ENCODE measurements around the gene TAX1BP1. TPM values are rescaled to one million over a fixed set of nuclear protein-coding genes. Genes with fewer than 3 reads are reported as not detected.

Gene TAX1BP1
- total and polyA plus RNA-seq, 2 experiments from 2014 or later: 98.1 to 137 TPM

DNA sequence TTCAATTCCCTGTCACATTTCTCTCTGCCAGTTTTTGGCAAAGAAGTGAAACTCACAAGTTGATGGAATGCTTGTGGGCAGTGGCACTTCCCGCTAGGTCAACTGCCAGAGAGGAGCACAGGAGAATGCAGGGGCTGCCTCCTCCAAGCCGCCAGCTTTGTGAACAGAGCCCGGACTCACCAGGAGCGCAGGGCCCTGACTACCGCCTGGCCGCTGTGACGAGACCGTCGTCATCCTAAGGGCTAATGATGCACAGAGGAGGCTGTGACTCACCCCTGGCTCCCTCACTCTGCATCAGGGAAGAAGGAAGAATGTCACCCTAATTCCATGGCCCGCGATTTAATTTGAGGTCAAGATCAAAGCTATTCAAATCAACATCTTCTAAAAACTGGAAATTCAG, 123.9 kb downstream of the TAX1BP1 start:
- H2AFZ ChIP-seq: no peak overlapping the region
- no peaks in the 10 kb centered on the region for H3K79me2 ChIP-seq (ENCODE audit: insufficient read depth)
- H3K9me2 ChIP-seq (ENCODE audit: insufficient read depth): no peaks in the 10 kb centered on the region
- H4K20me1 ChIP-seq (ENCODE audit: insufficient read depth): no peaks in the 10 kb centered on the region
- no peak overlapping the region for H3K9ac ChIP-seq
- H3K4me1 ChIP-seq (ENCODE audit: insufficient read depth): no peaks in the 10 kb centered on the region
- H3K9me3 ChIP-seq (ENCODE audit: low read depth): no peaks in the 10 kb centered on the region
- no peak overlapping the region for H3K4me2 ChIP-seq (ENCODE audit: unreplicated experiment)
- no peak for DNase-seq
- no peaks in the 10 kb centered on the region for H3K27me3 ChIP-seq (replicated peaks; ENCODE audit: insufficient read depth)
- H3K4me3 ChIP-seq: no peak overlapping the region
- 97 to 100% methylated on average over 11 of the region's 11 CpGs for WGBS, 2 experiments (ENCODE audit: low coverage in 1 of 2, low lambda C conversion rate in 2 of 2, missing lambda C conversion rate in 2 of 2)
- no peaks in the 10 kb centered on the region for H3K36me3 ChIP-seq (ENCODE audit: low read depth)
- no peak overlapping the region for H3K27ac ChIP-seq
- no peak for TF ChIP-seq EZH2phosphoT487 (IDR thresholded peaks at IDR 0.05; ENCODE audit: insufficient read depth, low read depth)
- TF ChIP-seq EZH2 (IDR thresholded peaks at IDR 0.05; ENCODE audit: insufficient read depth, poor library complexity, severe bottlenecking): no peak
- H3F3A ChIP-seq (ENCODE audit: insufficient read depth): no peaks in the 10 kb centered on the region
- in situ Hi-C loops (cut with MboI): no loop called here

DNA sequence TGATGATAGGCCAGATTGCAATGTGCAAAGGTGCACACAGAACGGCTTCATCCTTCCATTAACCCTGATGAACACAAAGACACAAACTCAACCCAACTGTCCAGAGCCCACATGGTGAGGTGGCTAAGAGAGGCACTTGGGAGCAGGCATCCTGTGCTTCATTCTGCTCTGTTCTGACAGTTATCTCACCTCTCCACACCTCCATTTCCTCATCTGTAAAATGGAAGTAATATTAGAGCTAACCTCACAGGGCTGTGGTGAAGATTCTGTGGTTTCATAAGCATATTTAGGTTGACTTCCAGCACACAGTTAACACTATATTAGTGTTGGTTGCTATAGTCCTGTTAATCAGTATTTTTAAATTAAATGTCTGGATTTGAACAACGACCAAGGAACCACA, 126.3 kb downstream of the TAX1BP1 start:
- no peak for DNase-seq
- in situ Hi-C loops (cut with MboI): no loop called here
- Histone ChIP-seq H3K4me2 (ENCODE audit: unreplicated experiment) (no peak overlapping the region), H3K4me3 (no peak overlapping the region), H3K27me3 (replicated peaks; ENCODE audit: insufficient read depth) (no peaks in the 10 kb centered on the region), H3K36me3 (ENCODE audit: low read depth) (no peaks in the 10 kb centered on the region), H3F3A (ENCODE audit: insufficient read depth) (no peaks in the 10 kb centered on the region), H3K9me2 (ENCODE audit: insufficient read depth) (no peaks in the 10 kb centered on the region), H3K4me1 (ENCODE audit: insufficient read depth) (no peaks in the 10 kb centered on the region), H2AFZ (no peak overlapping the region), H3K27ac (no peak overlapping the region), H3K9ac (no peak overlapping the region), H4K20me1 (ENCODE audit: insufficient read depth) (no peaks in the 10 kb centered on the region), H3K9me3 (ENCODE audit: low read depth) (no peaks in the 10 kb centered on the region), H3K79me2 (ENCODE audit: insufficient read depth) (no peaks in the 10 kb centered on the region)
- WGBS, 2 experiments (ENCODE audit: low coverage in 1 of 2, low lambda C conversion rate in 2 of 2, missing lambda C conversion rate in 2 of 2): 63 to 65% methylated on average over 2 of the region's 2 CpGs
- TF ChIP-seq EZH2phosphoT487 (IDR thresholded peaks at IDR 0.05; ENCODE audit: insufficient read depth, low read depth): no peak
- no peak for TF ChIP-seq EZH2 (IDR thresholded peaks at IDR 0.05; ENCODE audit: insufficient read depth, poor library complexity, severe bottlenecking)

DNA sequence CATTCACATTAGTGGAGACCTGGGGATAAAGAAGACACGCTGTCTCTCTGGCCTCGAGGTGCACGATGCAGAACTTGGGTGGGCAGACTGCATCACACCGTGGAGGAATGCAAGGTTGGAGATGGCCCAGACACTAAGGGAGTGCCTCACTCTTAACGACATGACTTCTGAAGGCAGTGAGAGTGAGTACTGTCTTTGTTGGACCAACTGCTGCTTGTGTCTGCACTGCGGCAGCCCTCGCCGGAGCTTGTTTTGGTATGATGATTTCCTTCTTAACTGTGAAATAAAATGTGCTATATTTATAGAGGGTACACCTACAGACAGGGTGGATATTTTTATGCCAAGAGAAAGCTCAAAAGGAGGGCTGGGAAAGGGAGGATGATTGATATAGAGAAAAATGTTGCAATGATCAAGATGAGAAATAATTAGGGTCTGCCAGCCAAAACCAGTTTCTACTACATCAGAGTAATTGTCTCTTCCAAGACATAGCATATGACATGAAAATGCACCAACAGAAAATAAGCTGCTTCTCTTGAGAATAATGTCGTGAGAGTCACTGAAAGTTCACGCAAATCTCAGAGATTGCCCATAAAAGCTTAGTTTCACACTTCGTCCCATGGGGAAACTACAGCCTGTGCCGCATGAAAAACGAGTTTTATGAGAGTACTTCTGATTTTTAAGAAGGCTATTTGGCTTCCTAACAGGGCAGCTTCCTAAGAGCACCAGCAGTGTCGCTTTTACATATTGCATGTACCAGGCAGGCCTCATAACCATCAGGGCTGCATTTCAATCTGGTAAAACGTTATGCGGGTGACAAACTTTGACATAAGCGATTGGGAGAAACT, 127.1 kb downstream of the TAX1BP1 start:
- H4K20me1 ChIP-seq (ENCODE audit: insufficient read depth): no peaks in the 10 kb centered on the region
- H3K36me3 ChIP-seq (ENCODE audit: low read depth): no peaks in the 10 kb centered on the region
- in situ Hi-C loops (cut with MboI): no loop called here
- no peak overlapping the region for H3K4me3 ChIP-seq
- TF ChIP-seq EZH2 (IDR thresholded peaks at IDR 0.05; ENCODE audit: insufficient read depth, poor library complexity, severe bottlenecking): no peak
- no peak for TF ChIP-seq EZH2phosphoT487 (IDR thresholded peaks at IDR 0.05; ENCODE audit: insufficient read depth, low read depth)
- H3K27me3 ChIP-seq (replicated peaks; ENCODE audit: insufficient read depth): no peaks in the 10 kb centered on the region
- no peak for DNase-seq
- H3K4me1 ChIP-seq (ENCODE audit: insufficient read depth): no peaks in the 10 kb centered on the region
- H3K9me3 ChIP-seq (ENCODE audit: low read depth): no peaks in the 10 kb centered on the region
- no peak overlapping the region for H2AFZ ChIP-seq
- no peak overlapping the region for H3K27ac ChIP-seq
- H3K9me2 ChIP-seq (ENCODE audit: insufficient read depth): no peaks in the 10 kb centered on the region
- H3K9ac ChIP-seq: no peak overlapping the region
- no peaks in the 10 kb centered on the region for H3K79me2 ChIP-seq (ENCODE audit: insufficient read depth)
- H3K4me2 ChIP-seq (ENCODE audit: unreplicated experiment): no peak overlapping the region
- 51 to 55% methylated on average over 17 of the region's 17 CpGs for WGBS, 2 experiments (ENCODE audit: low coverage in 1 of 2, low lambda C conversion rate in 2 of 2, missing lambda C conversion rate in 2 of 2)
- no peaks in the 10 kb centered on the region for H3F3A ChIP-seq (ENCODE audit: insufficient read depth)

DNA sequence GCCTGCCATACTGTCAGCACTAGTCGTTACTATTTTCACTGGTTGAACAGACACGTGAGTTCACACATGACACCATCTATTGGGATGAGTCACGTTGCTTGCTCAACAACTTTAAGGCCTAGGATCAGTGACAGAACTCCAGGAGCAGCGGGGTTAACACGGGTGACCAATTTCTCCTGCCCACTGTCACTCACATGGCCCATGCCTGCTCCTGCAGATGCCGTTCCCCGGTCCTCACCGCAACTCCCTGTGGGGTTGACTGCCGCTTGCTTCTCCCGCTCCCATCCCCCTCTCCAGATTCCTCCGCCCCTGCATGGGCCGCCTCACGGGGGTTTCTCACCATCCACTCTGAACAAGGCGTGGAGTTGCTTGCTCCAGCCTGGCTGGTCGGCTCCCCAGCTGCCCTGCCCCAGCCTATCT, 128.2 kb downstream of the TAX1BP1 start:
- Histone ChIP-seq H3K9me3 (ENCODE audit: low read depth) (no peaks in the 10 kb centered on the region), H3K4me2 (ENCODE audit: unreplicated experiment) (no peak overlapping the region), H3K9me2 (ENCODE audit: insufficient read depth) (no peaks in the 10 kb centered on the region), H3K4me1 (ENCODE audit: insufficient read depth) (0 out of 2 replicates have a peak, but pooled peaks cover 3% of the 10 kb centered on the region), H2AFZ (no peak overlapping the region), H3K4me3 (no peak overlapping the region), H3K27me3 (replicated peaks; ENCODE audit: insufficient read depth) (no peaks in the 10 kb centered on the region), H3K9ac (no peak overlapping the region), H3K79me2 (ENCODE audit: insufficient read depth) (no peaks in the 10 kb centered on the region), H3F3A (ENCODE audit: insufficient read depth) (peaks cover 8% of the 10 kb centered on the region; the same call in 1 of the 2 replicates), H3K36me3 (ENCODE audit: low read depth) (no peaks in the 10 kb centered on the region), H4K20me1 (ENCODE audit: insufficient read depth) (no peaks in the 10 kb centered on the region), H3K27ac (no peak overlapping the region)
- TF ChIP-seq EZH2 (IDR thresholded peaks at IDR 0.05; ENCODE audit: insufficient read depth, poor library complexity, severe bottlenecking) (no peak), EZH2phosphoT487 (IDR thresholded peaks at IDR 0.05; ENCODE audit: insufficient read depth, low read depth) (no peak)
- WGBS, 2 experiments (ENCODE audit: low coverage in 1 of 2, low lambda C conversion rate in 2 of 2, missing lambda C conversion rate in 2 of 2): 80 to 83% methylated on average over 13 to 15 of the region's 15 CpGs
- DNase-seq: peak; percentile 52
- in situ Hi-C loops (cut with MboI): no loop called here

Measured in GM23248 (cell line).